ENCODE results near the gene CLDN5. TPM values are rescaled to one million over a fixed set of nuclear protein-coding genes. Genes with fewer than 3 reads are reported as not detected.

The CLDN5 gene
- total and polyA plus RNA-seq, 2 of the 8 experiments (the other 6 are each of a cell fraction or from before 2014, with no cell fraction given) = 1.2 to 1.6 TPM

- H3K4me1 ChIP-seq (replicated peaks in 1 of 4; ENCODE audit: control insufficient read depth in 3 of 4, insufficient read depth in 4 of 4, low read length in 3 of 4) = peaks cover 0 to 3% (median 0%) of the 10 kb centered on the region in 4 experiments; a peak in 2 of 7 replicates
- H2AK5ac ChIP-seq (ENCODE audit: low read depth, low read length) = no peak overlapping the region
- no peak overlapping the region for H2BK20ac ChIP-seq (ENCODE audit: low read length)
- H3K18ac ChIP-seq (ENCODE audit: extremely low read depth, low read length) = no peak overlapping the region
- no peak overlapping the region for H4K91ac ChIP-seq (replicated peaks; ENCODE audit: insufficient read length, low read length)
- H4K20me1 ChIP-seq (replicated peaks in 1 of 2; ENCODE audit: control insufficient read depth in 1 of 2, insufficient read depth in 2 of 2, low read length in 2 of 2) = no peaks in the 10 kb centered on the region
- H4K5ac ChIP-seq (ENCODE audit: insufficient read length, low read depth, low read length) = no peak overlapping the region
- DNase-seq (ENCODE audit: low read depth in 1 of 2, low spot score in 2 of 2) (no peak), FAIRE-seq (no peak)
- ChIA-PET CTCF (ENCODE audit: partially characterized antibody) (interaction anchor here (1.0 to 2.6 kb wide), 6 partner anchors 8 to 73 kb away, joined by 3 to 14 read pairs (median 7); no protein-coding TSS in a partner anchor), POLR2A (ENCODE audit: partially characterized antibody) (no interaction called here)
- no peaks in the 10 kb centered on the region; a peak in 2 of 7 replicates for H3K27me3 ChIP-seq (replicated peaks in 1 of 4; ENCODE audit: control insufficient read depth in 3 of 4, extremely low read depth in 1 of 4, insufficient read depth in 3 of 4, low read length in 3 of 4)
- no peak overlapping the region for H3K56ac ChIP-seq (replicated peaks; ENCODE audit: insufficient read length, low read depth, low read length)
- H2BK12ac ChIP-seq (ENCODE audit: low read depth, low read length) = no peak overlapping the region
- H2AFZ ChIP-seq (ENCODE audit: low read length) = no peak overlapping the region
- H3K4ac ChIP-seq (replicated peaks; ENCODE audit: insufficient read length, low read depth, low read length) = no peak overlapping the region
- no peaks in the 10 kb centered on the region for H3K79me2 ChIP-seq (ENCODE audit: control insufficient read depth in 1 of 2, insufficient read depth in 2 of 2, low read length in 2 of 2)
- H3K79me1 ChIP-seq (ENCODE audit: low read depth, low read length) = no peaks in the 10 kb centered on the region
- no peak overlapping the region for H3K4me3 ChIP-seq (ENCODE audit: extremely low read depth in 1 of 4, insufficient read depth in 2 of 4, low read depth in 3 of 4, low read length in 4 of 4)
- H3K27ac ChIP-seq (ENCODE audit: low read depth, low read length) = no peak overlapping the region
- no peak overlapping the region for H2BK15ac ChIP-seq (ENCODE audit: low read length)
- no peak overlapping the region for H4K8ac ChIP-seq (ENCODE audit: extremely low read depth, insufficient read depth, low read length)
- no peaks in the 10 kb centered on the region for H3K9me3 ChIP-seq (ENCODE audit: insufficient read depth in 2 of 2, low read depth in 1 of 2, low read length in 1 of 2)
- 90% methylated on average over 24 of the region's 24 CpGs; no CpG with 5 or more reads in 1 of the 2 experiments for WGBS, 2 experiments (ENCODE audit: extremely low coverage in 1 of 2, insufficient coverage in 1 of 2, insufficient read length in 1 of 2, insufficient replicate concordance in 2 of 2, low coverage in 1 of 2, low lambda C conversion rate in 2 of 2, missing lambda C conversion rate in 1 of 2)
- no peak overlapping the region for H3K9ac ChIP-seq (replicated peaks in 1 of 4; ENCODE audit: extremely low read depth in 1 of 4, low read depth in 3 of 4, low read length in 3 of 4)
- H2BK5ac ChIP-seq (ENCODE audit: low read depth, low read length) = no peak overlapping the region
- H2BK120ac ChIP-seq (replicated peaks; ENCODE audit: low read depth, low read length) = no peak overlapping the region
- H3K14ac ChIP-seq (ENCODE audit: insufficient read length) = no peak overlapping the region
- peaks cover 7% of the 10 kb centered on the region; the same call in 1 of the 2 replicates for H3K23me2 ChIP-seq (ENCODE audit: low read depth, low read length)
- H3K23ac ChIP-seq (ENCODE audit: insufficient read length) = no peak overlapping the region
- no peaks in the 10 kb centered on the region for H3K36me3 ChIP-seq (ENCODE audit: control insufficient read depth in 2 of 4, insufficient read depth in 4 of 4, low read length in 3 of 4)
- H3K4me2 ChIP-seq (ENCODE audit: insufficient read depth in 1 of 2, low read depth in 2 of 2, low read length in 2 of 2) = no peak overlapping the region
- TF ChIP-seq SAP30 (IDR thresholded peaks at IDR 0.05; ENCODE audit: insufficient read depth, insufficient replicate concordance, low read length) (no peak), HDAC6 (IDR thresholded peaks at IDR 0.05; ENCODE audit: low read depth, low read length) (no peak), CHD2 (IDR thresholded peaks at IDR 0.05; ENCODE audit: low read length) (no peak), ATF3 (IDR thresholded peaks at IDR 0.05; ENCODE audit: insufficient read depth, low read depth, low read length) (no peak), POLR2A (IDR thresholded peaks at IDR 0.05; ENCODE audit: control extremely low read depth in 1 of 2, low read depth in 2 of 2, low read length in 2 of 2) (no peak), CTBP2 (IDR thresholded peaks at IDR 0.05; ENCODE audit: borderline replicate concordance, insufficient read depth, insufficient read length, low read length) (no peak), TEAD4 (IDR thresholded peaks at IDR 0.05; ENCODE audit: low read depth, low read length) (no peak), TAF7 (optimal IDR thresholded peaks at IDR 0.05; ENCODE audit: borderline replicate concordance, low read depth, low read length) (no peak), POLR2AphosphoS5 (IDR thresholded peaks at IDR 0.05; ENCODE audit: low read depth, low read length) (no peak), BRCA1 (IDR thresholded peaks at IDR 0.05; ENCODE audit: low read depth, low read length) (no peak), SP2 (IDR thresholded peaks at IDR 0.05; ENCODE audit: low read length) (no peak), MAFK (IDR thresholded peaks at IDR 0.05; ENCODE audit: low read depth, low read length) (no peak)
Measured at GRCh38 chr22:19567157-19568009, 43.2 kb upstream of the CLDN5 start.

Measured in H1 (cell line).